BLaER1 (cell line): ENCODE results near the gene SAMMSON.

Source experiments
- H3K27ac ChIP-seq: shearing (Covaris generic); formaldehyde crosslinking; 2 replicates; pipeline ENCODE4 v1.8.1; 2022
- H3K27me3 ChIP-seq: shearing (Covaris generic); formaldehyde crosslinking; 2 replicates; pipeline ENCODE4 v1.8.1; 2022
- H3K36me3 ChIP-seq: shearing (Covaris generic); formaldehyde crosslinking; 2 replicates; pipeline ENCODE4 v1.8.1; 2022
- H3K4me1 ChIP-seq: shearing (Covaris generic); formaldehyde crosslinking; 2 replicates; pipeline ENCODE4 v1.8.1; 2022
- H3K4me2 ChIP-seq: shearing (Covaris generic); formaldehyde crosslinking; 2 replicates; pipeline ENCODE4 v1.8.1; 2022
- H3K4me3 ChIP-seq: shearing (Covaris generic); formaldehyde crosslinking; 2 replicates; pipeline ENCODE4 v1.8.1; 2022
- H3K9ac ChIP-seq: shearing (Covaris generic); formaldehyde crosslinking; 2 replicates; pipeline ENCODE4 v1.8.1; 2022
- H3K9me3 ChIP-seq: shearing (Covaris generic); formaldehyde crosslinking; 2 replicates; pipeline ENCODE4 v1.8.1; 2022
- H4K20me1 ChIP-seq: shearing (Covaris generic); formaldehyde crosslinking; 2 replicates; pipeline ENCODE4 v1.8.1; 2022
- Cebpa-rat ChIP-seq: shearing (Covaris generic); IDR thresholded peaks from 2 replicates; pipeline ENCODE4 v1.8.1; 2022

SAMMSON gene

DNA sequence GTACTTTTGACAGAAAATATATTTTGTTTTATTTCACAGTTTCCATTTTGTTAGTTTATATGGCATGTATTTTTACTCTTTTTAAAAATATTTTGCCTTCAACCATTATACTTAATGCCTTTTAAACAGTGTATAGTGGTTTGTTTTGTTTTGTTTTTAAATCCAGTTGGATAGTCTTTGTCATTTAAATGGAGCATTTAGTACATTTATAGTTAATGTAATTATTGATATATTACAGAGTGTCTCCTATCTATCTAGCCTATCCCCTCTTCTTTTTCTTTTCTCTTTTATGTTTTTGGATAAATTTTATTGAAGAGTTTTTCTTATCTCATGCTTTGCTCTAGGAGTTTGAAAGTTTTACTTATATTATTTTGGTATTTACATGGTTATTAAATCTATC is 3.6 kb downstream of the SAMMSON start:
- Histone ChIP-seq H3K9me3 (no peaks in the 10 kb centered on the region), H3K27ac (no peak overlapping the region), H3K9ac (no peak overlapping the region), H3K36me3 (no peaks in the 10 kb centered on the region), H3K27me3 (no peaks in the 10 kb centered on the region), H3K4me2 (no peak overlapping the region), H3K4me3 (no peak overlapping the region), H3K4me1 (peaks cover 13% of the 10 kb centered on the region), H4K20me1 (no peaks in the 10 kb centered on the region)
- TF ChIP-seq Cebpa-rat, result no peak

DNA sequence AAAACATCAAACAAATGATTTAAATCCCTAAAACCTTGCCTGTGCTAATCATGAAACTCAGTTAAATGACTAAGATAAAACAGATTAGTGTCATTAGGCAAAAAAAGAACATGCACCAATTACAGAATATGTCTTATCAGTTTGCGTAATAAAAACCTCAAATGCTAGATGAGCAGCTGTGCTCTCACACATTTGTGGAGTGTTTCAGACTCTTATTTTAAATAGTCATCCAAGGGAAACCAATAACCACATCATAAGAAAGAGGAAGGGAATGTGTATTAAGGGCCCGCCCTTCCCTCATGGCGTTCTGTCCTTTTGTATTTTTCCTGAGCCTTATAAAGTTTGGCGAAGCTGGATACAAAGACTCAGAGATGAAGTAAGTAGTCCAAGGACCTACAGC is 6.6 kb downstream of the SAMMSON start:
- Histone ChIP-seq H3K27me3 (no peaks in the 10 kb centered on the region), H3K4me2 (peak overlapping the region; percentile 62), H3K27ac (no peak overlapping the region), H3K9ac (no peak overlapping the region), H4K20me1 (no peaks in the 10 kb centered on the region), H3K4me1 (peaks cover 19% of the 10 kb centered on the region), H3K9me3 (no peaks in the 10 kb centered on the region), H3K36me3 (no peaks in the 10 kb centered on the region), H3K4me3 (no peak overlapping the region)
- TF ChIP-seq Cebpa-rat, result peak; percentile 64; the same call in 1 of the 2 replicates

DNA sequence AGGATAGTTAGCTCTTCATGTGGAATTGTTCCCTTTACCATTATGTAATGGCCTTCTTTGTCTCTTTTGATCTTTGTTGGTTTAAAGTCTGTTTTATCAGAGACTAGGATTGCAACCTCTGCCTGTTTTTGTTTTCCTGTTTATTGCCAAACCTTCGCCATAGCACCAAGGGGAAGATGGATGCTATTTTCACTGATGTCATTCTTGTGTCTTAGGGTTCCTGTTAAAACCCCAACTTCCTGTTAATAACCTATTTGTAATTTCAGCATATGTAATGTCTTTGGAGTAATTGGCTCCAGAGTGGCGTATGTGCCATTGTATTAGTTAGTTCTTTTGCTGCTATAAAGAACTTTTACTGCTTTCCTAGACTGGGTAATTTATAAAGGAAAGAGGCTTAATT is 10.8 kb downstream of the SAMMSON start:
- H3K4me3 ChIP-seq, result no peak overlapping the region
- H3K27me3 ChIP-seq, result no peaks in the 10 kb centered on the region
- H3K36me3 ChIP-seq, result no peaks in the 10 kb centered on the region
- peaks cover 18% of the 10 kb centered on the region for H3K4me1 ChIP-seq
- H3K9me3 ChIP-seq, result no peaks in the 10 kb centered on the region
- H4K20me1 ChIP-seq, result no peaks in the 10 kb centered on the region
- peak overlapping the region; percentile 36; the same call in 1 of the 2 replicates for H3K4me2 ChIP-seq
- no peak overlapping the region for H3K9ac ChIP-seq
- no peak for TF ChIP-seq Cebpa-rat
- no peak overlapping the region for H3K27ac ChIP-seq

DNA sequence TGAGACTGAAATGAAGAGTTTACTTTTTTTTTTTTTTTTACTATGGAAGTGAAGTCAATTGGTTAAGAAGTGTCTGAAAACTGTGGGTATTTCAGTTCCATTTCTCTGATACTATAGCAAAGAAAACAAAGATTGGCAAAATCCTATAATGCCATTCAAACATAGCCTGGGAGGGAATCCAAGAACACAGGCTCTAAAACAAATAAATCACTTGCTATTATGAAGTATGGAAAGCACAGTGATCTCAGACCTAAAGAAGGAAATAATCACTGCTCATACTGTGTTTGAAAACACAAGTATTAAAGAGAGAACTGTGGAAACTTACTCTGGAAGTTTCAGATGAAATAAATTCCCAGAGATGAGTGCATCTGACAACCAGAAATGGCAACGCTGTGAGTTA is 12.0 kb downstream of the SAMMSON start:
- no peak overlapping the region for H3K9ac ChIP-seq
- no peak overlapping the region for H3K4me2 ChIP-seq
- H3K36me3 ChIP-seq, result no peaks in the 10 kb centered on the region
- H3K27ac ChIP-seq, result no peak overlapping the region
- H3K4me1 ChIP-seq, result peaks cover 6% of the 10 kb centered on the region; the same call in 1 of the 2 replicates
- no peaks in the 10 kb centered on the region for H4K20me1 ChIP-seq
- TF ChIP-seq Cebpa-rat, result no peak
- H3K27me3 ChIP-seq, result no peaks in the 10 kb centered on the region
- H3K4me3 ChIP-seq, result no peak overlapping the region
- no peaks in the 10 kb centered on the region for H3K9me3 ChIP-seq

DNA sequence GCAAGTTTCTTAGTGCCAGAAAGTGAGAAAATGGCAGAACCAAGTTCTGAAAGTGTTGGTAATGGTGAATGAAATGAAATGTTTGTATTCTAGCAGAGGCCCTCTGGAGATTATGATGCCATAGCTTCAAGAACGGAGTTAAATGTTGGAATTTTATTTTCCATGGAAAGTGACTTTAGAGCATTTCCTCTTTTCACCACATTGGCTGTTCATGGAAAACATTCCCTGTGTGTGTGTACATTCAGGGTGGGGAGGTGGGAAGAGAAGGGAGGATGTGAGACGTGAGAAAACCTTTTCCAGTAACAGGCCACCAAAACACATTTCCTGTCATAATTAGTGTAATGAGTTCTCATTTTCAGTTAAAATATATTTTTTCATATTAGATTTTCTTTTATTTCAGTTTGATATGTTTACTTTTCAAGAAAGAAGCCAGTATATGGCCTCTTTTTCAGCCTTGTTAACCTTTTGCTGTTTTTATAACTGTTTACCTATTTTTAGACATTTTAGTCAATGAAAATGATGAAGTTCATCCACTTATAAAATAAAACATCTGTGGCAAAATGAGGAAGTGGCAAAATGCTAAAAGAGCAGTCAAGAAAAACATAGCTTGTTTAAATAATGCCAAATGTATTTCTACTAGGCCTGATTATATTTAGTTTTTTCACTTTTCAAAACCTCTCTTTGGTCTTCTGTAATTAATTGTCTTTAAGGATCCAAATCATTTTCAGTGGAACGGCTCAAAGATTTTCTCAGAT is 21.6 kb downstream of the SAMMSON start:
- Histone ChIP-seq H4K20me1 (no peaks in the 10 kb centered on the region), H3K4me2 (peak overlapping the region; percentile 57), H3K4me1 (peaks cover 24% of the 10 kb centered on the region), H3K27me3 (no peaks in the 10 kb centered on the region), H3K36me3 (no peaks in the 10 kb centered on the region), H3K4me3 (no peak overlapping the region), H3K9ac (no peak overlapping the region), H3K27ac (peak overlapping the region; percentile 71), H3K9me3 (peaks cover 5% of the 10 kb centered on the region; the same call in 1 of the 2 replicates)
- TF ChIP-seq Cebpa-rat, result no peak

DNA sequence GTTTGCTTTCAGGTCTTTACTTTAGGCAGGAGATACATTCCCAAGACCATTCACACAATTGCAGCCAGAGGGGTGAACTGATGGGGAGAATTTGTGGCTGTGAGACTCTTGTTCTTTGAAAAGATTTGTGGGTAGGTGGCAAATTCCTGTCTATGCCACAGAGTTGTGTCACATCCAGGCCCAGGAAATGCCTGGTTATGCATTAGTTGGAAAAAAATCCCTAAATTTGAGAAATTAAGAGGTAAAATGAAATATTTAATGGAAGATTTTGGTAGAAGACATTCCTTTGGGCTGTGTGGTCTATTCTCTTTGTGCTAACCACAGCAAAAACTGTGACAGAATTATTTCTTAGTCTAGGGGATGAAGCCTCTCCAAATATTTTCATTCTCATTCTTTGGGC is 28.8 kb downstream of the SAMMSON start:
- Histone ChIP-seq H3K4me3 (no peak overlapping the region), H3K36me3 (no peaks in the 10 kb centered on the region), H3K27me3 (no peaks in the 10 kb centered on the region), H3K9ac (no peak overlapping the region), H3K4me1 (no peaks in the 10 kb centered on the region), H4K20me1 (no peaks in the 10 kb centered on the region), H3K27ac (no peak overlapping the region), H3K4me2 (no peak overlapping the region), H3K9me3 (no peaks in the 10 kb centered on the region; the same call in 1 of the 2 replicates)
- TF ChIP-seq Cebpa-rat, result no peak

DNA sequence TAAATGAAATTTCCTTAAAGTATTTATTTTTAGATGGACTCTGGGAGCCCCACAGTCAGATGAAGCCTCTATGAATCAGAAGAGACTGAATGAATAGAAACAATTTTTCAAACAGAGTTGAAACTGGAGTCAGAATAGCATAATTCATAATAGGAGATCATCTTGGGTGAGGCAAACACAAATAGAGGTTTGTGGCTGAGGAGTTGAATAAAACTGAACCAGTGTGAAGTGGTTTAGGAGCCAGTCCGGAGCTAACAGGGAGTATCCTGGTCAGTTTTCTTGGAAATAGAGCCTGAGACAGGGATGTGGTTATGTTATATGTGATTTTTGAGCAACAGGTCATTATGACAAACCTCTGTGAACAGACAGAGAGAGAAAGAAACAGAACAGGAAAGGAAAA is 39.2 kb downstream of the SAMMSON start:
- H3K36me3 ChIP-seq, result no peaks in the 10 kb centered on the region
- no peak overlapping the region for H3K27ac ChIP-seq
- no peaks in the 10 kb centered on the region for H3K27me3 ChIP-seq
- H4K20me1 ChIP-seq, result no peaks in the 10 kb centered on the region
- no peak for TF ChIP-seq Cebpa-rat
- no peak overlapping the region for H3K4me2 ChIP-seq
- no peak overlapping the region for H3K9ac ChIP-seq
- H3K9me3 ChIP-seq, result peaks cover 5% of the 10 kb centered on the region; the same call in 1 of the 2 replicates
- H3K4me3 ChIP-seq, result no peak overlapping the region
- peaks cover 12% of the 10 kb centered on the region; the same call in 1 of the 2 replicates for H3K4me1 ChIP-seq

DNA sequence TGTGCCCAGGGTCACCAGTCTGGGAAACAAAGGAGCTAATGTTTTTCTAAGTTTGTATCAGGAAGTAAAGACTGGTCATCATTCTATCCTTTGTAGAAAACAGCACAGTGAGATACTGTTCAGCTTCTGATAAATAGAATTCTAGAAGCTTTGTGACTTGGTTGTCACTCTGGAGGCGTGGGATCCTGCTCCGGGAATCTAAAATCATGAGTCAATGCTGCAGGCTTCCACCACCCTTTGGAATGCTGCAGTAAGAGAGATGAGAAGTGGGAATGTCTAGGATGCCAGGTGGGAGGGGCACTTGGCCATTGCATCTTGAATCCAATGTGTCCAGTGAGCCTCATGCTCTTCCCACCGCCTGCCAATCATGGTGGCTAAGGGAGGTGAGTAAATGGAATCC is 40.9 kb downstream of the SAMMSON start:
- no peaks in the 10 kb centered on the region for H3K36me3 ChIP-seq
- TF ChIP-seq Cebpa-rat, result no peak

DNA sequence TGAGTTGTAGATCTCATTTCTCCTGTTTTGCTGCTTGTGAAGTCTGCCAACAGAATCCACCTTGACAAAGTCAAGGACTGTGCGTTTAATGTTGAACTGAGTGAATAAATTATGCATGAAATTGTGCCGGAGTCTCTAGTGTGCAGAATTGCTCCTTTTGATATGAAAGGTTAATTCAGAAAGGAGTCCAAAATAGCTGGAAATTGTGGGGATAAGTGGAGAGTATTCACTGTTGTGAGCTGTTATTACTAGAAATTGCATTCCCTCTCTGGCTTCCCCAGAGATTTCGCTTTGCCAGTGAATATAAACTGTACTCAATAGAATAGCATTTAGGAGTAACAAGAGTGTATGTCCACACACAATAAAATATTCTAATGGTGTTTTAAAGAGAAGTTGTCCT is 43.1 kb downstream of the SAMMSON start:
- Histone ChIP-seq H3K27ac (no peak overlapping the region), H3K4me1 (peaks cover 7% of the 10 kb centered on the region; the same call in 1 of the 2 replicates), H3K9ac (no peak overlapping the region), H3K4me3 (no peak overlapping the region), H3K27me3 (no peaks in the 10 kb centered on the region), H3K4me2 (no peak overlapping the region), H4K20me1 (no peaks in the 10 kb centered on the region), H3K9me3 (peaks cover 5% of the 10 kb centered on the region; the same call in 1 of the 2 replicates), H3K36me3 (no peaks in the 10 kb centered on the region)
- TF ChIP-seq Cebpa-rat, result no peak

More for the DNA sequence above, 40.9 kb downstream of the SAMMSON start:
- Histone ChIP-seq H3K27me3 (no peaks in the 10 kb centered on the region), H3K9ac (no peak overlapping the region), H3K27ac (no peak overlapping the region), H3K4me2 (no peak overlapping the region), H3K9me3 (peaks cover 5% of the 10 kb centered on the region; the same call in 1 of the 2 replicates), H3K4me3 (no peak overlapping the region), H4K20me1 (no peaks in the 10 kb centered on the region), H3K4me1 (peaks cover 12% of the 10 kb centered on the region; the same call in 1 of the 2 replicates)

DNA sequence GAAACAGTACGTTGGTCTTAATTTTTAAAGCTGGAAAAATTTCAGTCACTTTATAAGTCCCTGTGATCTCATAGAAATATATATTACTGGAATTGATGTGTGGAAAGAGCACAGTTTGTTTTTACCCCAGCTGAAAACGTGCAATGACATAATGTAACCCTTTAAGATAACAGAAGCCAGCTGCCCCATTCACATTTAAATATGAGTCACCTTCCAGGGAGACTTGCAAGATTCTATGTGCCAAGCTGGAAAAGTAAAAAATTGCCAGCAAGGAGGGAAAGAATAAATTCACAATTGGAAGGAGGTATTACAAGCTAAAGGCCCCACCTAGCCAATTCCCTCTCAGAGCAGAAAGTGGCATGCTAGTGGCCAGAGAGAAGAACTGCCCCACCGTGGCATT is 50.2 kb downstream of the SAMMSON start:
- no peak for TF ChIP-seq Cebpa-rat
- Histone ChIP-seq H3K36me3 (no peaks in the 10 kb centered on the region), H3K9me3 (no peaks in the 10 kb centered on the region), H3K4me2 (no peak overlapping the region), H4K20me1 (no peaks in the 10 kb centered on the region), H3K9ac (no peak overlapping the region), H3K4me3 (no peak overlapping the region), H3K27me3 (no peaks in the 10 kb centered on the region), H3K4me1 (peaks cover 12% of the 10 kb centered on the region), H3K27ac (no peak overlapping the region)
